HG03139 (cell line): Measurements from ENCODE around the gene EPHA1.

Experiments used
- ATAC-seq: cut with Tn5 transposase; IDR thresholded peaks from one replicate; pipeline ENCODE4 v1.9.1; 2021; ENCODE audit not compliant: unreplicated experiment

EPHA1 gene

DNA sequence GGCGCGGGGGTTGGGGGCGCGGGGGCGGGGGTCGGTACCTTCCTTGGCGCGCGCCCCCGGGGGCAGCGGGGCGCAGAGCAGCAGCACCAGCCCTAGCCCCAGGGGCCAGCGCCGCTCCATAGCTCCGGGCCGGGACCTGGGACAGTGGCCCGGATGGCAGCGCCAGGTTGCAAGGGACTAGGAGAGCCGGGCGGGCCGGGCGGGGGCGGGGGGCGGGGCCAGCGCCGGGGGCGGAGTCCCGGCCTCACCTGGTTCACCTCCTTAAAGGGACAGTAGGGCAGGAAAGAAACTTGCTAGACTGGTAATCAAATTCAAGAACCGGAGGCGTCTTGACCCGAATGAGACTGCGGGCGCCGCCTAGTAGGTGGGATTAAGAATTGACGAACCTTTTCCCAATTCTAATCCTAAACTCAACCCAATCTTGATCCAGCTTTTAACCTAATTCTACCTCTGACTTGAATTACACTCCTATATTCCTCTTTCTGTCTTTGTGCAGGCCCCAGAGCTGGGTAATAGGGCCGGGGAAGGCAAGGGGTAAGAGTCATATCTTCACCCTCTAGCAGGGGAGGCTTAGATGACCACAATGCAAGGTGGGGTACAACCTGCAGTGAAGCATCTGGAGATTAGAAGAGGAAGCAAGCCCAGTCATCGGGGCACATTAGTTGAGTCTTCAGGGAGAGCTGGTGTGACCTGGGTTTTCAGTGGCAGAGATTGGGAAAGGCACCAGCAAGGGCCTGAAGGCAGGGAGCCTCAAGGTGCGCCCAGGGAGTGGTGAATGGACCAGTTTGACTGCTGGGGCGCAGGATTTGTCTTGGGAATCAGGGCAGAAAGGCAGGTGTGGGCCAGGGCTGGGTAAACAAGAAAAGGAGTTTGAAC, at the start of gene EPHA1:
EPHA1 (minus strand) TSS at position 171 of the 876 bp plus-strand sequence; CDS start at position 120, 51 bp downstream.
- peak; percentile 49 for ATAC-seq

- no peak for ATAC-seq
These were observed 49.6 kb upstream of the EPHA1 start for GRCh38 chr7:143458263-143458662.

GRCh38 chr7:143456992-143457793, 48.5 kb upstream of the EPHA1 start:
- ATAC-seq, result no peak

DNA sequence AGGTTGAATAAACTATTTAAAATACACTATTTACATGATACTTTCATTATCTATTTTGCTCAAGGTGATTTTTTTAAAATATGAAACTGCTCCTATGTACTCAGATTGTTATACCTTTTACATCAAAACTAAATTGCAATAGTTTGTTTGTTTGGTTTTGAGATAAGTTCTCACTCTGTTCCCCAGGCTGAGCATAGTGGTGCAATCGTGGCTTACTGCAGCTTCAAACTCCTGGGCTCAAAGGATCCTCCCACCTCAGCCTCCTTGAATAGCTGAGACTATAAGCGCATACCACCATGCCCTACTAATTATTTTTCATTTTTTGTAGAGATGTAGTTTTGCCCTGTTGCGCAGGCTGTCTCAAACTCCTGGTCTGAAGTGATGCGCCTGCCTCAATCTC, 47.3 kb upstream of the EPHA1 start:
- ATAC-seq, result no peak

DNA sequence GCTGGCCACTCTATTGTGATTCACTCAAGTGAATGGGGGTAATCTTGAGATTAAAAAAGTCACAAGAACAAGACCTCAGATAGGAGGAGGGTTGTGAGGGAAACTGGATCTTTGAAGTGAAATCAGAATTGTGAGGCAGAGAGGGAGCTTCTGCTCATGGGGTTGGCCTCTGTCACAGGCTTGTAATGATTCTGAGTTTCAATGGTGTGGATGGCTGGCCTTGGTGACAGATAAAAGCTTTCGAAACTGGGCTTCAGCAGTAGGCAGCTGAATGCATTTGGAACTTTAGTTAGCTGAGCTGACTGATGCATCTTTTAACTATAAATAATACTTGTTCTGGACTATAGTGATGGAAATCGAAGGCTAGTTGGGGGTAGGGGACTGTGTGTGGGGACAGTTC, 46.8 kb upstream of the EPHA1 start:
- ATAC-seq, result no peak

GRCh38 chr7:143454091-143454680, 45.5 kb upstream of the EPHA1 start:
- no peak for ATAC-seq

DNA sequence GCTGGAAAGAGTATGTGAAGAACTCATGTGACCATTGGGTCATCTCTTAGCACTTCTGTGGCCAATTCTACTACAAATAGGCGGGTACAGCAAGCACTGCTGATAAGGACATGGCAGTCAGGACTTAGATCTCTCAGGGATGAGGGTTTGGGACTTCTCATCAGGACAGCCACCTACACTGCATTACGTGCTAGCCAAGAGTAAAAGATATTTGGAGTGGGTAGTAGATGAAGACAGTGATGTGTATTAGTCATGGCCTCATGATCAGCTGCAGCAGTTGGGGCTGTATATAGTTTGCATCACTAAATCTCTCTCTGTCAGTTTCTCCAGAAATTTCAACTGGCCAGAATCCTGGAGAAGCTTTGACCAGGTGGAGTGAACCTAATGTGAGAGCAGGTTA, 43.8 kb upstream of the EPHA1 start:
- ATAC-seq, result no peak

DNA sequence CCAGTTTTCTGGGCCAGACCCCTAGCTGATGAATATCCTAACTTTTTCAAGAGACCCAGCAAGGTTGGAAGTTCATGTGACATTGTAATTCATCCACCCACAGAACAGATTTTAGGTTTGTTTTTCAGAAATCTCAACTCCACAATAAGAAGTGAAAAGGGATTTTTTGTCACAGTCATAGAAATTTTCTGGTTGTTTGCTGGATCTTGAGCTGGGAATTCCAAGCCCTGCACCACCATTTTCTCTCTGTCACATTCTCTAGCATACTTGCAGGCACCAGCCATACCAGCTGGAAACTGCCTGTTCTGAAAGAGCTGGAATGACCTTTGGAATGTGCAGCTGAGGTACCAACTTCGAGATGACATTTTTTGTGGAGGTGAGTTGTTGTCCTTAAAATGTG, 43.1 kb upstream of the EPHA1 start:
- no peak for ATAC-seq

DNA sequence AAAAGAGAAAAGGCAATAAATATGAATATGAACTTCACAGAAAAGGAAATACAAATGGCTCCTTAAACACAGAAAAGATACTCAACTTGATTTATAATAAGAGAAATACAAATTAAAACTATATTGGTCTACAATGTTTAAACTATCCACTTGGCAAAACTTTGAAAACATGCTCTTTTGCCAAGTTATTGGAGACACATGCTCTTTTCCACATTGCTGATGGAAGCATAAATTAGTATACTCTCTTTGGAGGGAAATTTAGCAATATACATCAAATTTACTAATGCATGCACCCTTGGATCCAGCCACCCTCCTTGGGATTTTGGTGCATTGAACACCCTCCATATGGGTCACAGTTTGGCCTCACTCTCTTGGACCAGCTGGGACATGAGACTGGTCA, 42.5 kb upstream of the EPHA1 start:
- no peak for ATAC-seq

GRCh38 chr7:143449793-143450192, 41.1 kb upstream of the EPHA1 start:
- ATAC-seq, result no peak

- ATAC-seq, result no peak
These were observed 39.8 kb upstream of the EPHA1 start for GRCh38 chr7:143448429-143448828.

DNA sequence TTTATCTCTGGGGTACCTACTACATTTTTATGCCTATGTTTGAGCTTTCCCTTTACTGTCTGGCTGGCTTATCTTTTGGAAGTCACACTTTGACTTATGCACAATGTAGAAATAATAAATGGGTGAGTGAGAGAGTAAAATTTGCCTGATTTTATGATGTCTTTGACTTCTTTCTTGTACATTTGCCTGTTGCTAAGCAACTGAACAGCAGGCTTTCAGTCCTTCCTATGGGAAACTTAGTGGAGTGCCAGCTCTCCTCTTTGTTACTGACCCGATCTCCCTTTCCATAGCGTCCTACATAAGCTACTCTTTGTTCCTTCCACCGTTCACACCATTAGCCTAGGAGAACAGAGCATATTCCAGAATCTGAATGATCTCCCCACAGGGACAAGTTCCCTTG, 38.8 kb upstream of the EPHA1 start:
- ATAC-seq, result no peak

DNA sequence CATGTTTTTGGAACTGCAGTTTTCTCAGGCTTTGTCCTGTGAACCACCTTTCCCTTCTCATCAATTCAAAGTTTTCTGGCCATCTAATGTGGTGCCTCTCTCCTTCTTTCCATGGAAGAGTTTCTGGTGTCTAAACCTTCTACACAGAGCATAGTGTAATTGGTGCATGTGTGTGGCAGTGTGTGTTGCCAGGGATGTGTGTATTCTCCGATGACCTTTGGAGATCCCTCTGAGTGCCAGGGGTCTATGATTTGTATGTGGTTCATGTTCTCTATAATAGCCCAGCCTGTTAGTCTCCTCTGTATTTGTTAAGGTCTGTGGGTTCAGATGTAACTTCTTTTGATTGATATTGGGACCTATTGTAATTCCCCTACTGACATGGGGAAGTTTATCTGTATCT, 36.1 kb upstream of the EPHA1 start:
- ATAC-seq, result no peak

DNA sequence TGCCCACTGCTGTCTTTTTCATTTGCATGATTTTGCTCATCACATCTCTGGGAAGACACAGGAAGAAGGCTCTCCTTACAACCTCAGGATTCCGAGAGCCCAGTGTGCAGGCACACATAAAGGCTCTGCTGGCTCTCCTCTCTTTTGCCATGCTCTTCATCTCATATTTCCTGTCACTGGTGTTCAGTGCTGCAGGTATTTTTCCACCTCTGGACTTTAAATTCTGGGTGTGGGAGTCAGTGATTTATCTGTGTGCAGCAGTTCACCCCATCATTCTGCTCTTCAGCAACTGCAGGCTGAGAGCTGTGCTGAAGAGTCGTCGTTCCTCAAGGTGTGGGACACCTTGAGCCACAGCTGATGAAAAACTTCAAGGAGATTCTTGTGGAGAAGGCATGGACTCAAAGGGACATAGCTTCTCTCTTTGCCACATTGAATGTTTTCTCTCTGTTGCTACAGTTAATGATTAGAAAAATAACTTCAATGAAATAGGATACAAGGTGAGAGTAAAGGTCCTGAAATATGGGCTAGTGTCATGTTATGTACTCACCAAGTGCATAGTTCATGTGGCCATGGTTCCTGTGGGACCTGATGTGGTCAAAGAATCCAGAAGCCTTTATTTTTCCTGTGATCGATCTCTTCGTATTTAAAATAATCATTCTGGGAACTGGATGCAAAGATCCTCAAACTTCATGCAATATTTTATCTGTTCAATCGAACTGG, 35.6 kb upstream of the EPHA1 start:
- no peak for ATAC-seq

DNA sequence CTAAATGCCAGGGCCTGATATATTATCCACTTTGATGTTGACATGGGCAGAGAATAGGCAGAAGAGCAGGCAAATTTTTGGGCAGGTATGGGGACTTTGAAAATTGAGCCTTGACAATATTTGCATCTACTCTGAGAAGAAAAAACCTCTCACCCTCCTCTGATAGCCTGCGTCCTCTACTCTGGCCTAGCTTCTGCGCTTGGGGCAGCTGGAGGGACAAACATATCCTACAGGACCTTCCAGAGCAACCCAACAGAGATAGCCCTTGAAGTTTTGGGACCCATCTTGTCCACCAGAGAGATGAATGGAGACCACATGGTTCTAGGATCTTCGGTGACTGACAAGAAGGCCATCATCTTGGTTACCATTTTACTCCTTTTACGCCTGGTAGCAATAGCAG, 34.5 kb upstream of the EPHA1 start, which contains the start of gene TAS2R60:
TAS2R60 (plus strand) TSS at position 301 of the 400 bp plus-strand sequence; CDS start at position 301, 0 bp downstream.
- no peak for ATAC-seq

- ATAC-seq, result no peak
These were observed 31.2 kb upstream of the EPHA1 start for GRCh38 chr7:143439866-143440265.

DNA sequence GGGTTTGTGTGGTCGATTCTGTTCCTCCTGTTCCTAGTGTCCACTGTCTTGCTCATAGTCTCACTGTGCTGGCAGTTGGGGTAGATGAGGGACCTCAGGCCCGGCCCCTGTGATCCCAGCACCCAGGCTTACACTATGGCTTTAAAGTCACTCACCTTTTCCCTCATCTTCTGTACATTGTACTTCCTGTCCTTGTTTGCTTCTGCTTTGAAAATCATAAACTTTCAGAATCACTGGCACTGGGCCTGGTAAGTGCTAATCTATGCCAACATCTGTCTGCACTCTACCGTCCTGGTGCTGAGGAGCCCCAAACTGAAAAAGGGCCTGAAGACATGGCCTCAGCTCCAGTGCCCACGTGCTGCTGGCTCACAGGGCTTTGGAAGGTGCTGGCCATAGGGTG, 28.9 kb upstream of the EPHA1 start:
- ATAC-seq, result peak; percentile 42

DNA sequence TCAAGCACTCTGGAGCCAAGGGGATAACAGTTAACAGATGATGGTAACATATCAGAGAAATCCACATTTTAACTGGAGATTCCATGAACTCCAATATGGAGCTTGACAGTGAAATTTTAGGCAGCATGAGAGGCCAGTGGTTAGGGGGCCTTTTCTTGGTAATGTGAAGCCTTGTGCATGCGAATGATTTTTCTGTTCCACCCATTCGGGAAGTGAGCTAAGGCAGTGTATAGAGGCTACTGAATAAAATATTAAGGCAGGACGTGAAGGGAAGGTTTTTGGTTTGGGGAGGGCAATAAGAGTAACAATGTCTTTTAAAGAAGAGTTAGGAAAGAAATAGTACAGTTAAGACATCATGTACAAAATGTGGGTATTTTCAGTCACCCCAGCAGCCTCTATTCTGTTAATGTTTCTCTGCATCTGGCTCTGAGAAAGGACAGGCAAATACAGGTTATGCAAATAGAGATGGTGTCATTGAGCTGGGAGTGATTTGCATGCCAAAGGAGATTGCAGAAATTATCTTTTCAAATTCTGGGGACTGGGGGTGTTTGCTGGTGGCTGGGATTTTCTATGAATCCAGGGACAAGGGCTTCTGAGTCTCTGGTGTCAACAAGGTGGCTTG, 27.8 kb upstream of the EPHA1 start:
- ATAC-seq, result peak; percentile 87

- ATAC-seq, result no peak
These were observed 26.6 kb upstream of the EPHA1 start for GRCh38 chr7:143435266-143435665.

- ATAC-seq, result no peak
These were observed 26.0 kb upstream of the EPHA1 start for GRCh38 chr7:143434660-143435059.

GRCh38 chr7:143433759-143434158, 25.1 kb upstream of the EPHA1 start:
- ATAC-seq, result no peak
